Activated naive CD4-positive, alpha-beta T cell treated with anti-CD3 and anti-CD28 coated beads, Interleukin-2, amount 50 U/mL, for 72 hours (primary cell): ENCODE results near the gene ELMO1. TPM values are rescaled to one million over a fixed set of nuclear protein-coding genes. Genes with fewer than 3 reads are reported as not detected.

Experiments used
- ATAC-seq, 2 donors: fragments of 150-1000 bp; cut with Tn5 transposase; 2 replicates each; pipeline ENCODE4 v1.10.0; 2021; ENCODE audit warnings: mild to moderate bottlenecking in 2 of 2, moderate library complexity in 2 of 2
- DNase-seq, 2 donors: peaks; one replicate each; pipeline ENCODE4 v3.0.0; 2021 to 2022; ENCODE audit warnings: low spot score in 2 of 2
- H3K27ac Mint-ChIP-seq, 2 donors: one replicate each; pipeline ENCODE4 v1.8.0; 2022; ENCODE audit warnings: mild to moderate bottlenecking in 2 of 2, mixed read lengths in 2 of 2
- H3K36me3 Mint-ChIP-seq, 2 donors: one replicate each; pipeline ENCODE4 v1.8.0; 2022; ENCODE audit warnings: mixed read lengths in 2 of 2
- H3K9me3 Mint-ChIP-seq, 2 donors: one replicate each; pipeline ENCODE4 v1.8.0; 2022; ENCODE audit warnings: mixed read lengths in 2 of 2
- total RNA-seq, 2 donors: library from RNA; stranded (reverse); gene quantifications; one replicate each; pipeline ENCODE4 v1.2.3, GENCODE V29; 2022

Gene ELMO1
- total RNA-seq, 2 donors from 2014 or later, result 137 to 167 TPM

GRCh38 chr7:37085600-37085999 lies 363.1 kb downstream of the ELMO1 start:
- ATAC-seq (no peak), DNase-seq (no peak)
- no peaks in the 10 kb centered on the region for H3K9me3 Mint-ChIP-seq
- H3K36me3 Mint-ChIP-seq, result peaks cover 22 to 67% of the 10 kb centered on the region in 2 donors
- H3K27ac Mint-ChIP-seq, result peak overlapping the region; percentile 50 to 53

- H3K36me3 Mint-ChIP-seq, result peaks cover 27 to 71% of the 10 kb centered on the region in 2 donors
- DNase-seq (no peak), ATAC-seq (no peak)
- H3K27ac Mint-ChIP-seq, result no peak overlapping the region
- no peaks in the 10 kb centered on the region for H3K9me3 Mint-ChIP-seq
These were observed 364.4 kb downstream of the ELMO1 start for GRCh38 chr7:37084303-37084702.

GRCh38 chr7:37083311-37084096 lies 365.2 kb downstream of the ELMO1 start:
- Mint-ChIP-seq H3K36me3 (peaks cover 27 to 70% of the 10 kb centered on the region in 2 donors), H3K9me3 (no peaks in the 10 kb centered on the region), H3K27ac (no peak overlapping the region)
- DNase-seq, result no peak
- ATAC-seq, result no peak

- H3K36me3 Mint-ChIP-seq, result peaks cover 36 to 58% of the 10 kb centered on the region in 2 donors
These were observed 367.2 kb downstream of the ELMO1 start for GRCh38 chr7:37081436-37081835.

GRCh38 chr7:37079420-37079819 lies 369.2 kb downstream of the ELMO1 start:
- no peak for DNase-seq
- no peak for ATAC-seq
- Mint-ChIP-seq H3K9me3 (no peaks in the 10 kb centered on the region), H3K36me3 (peaks cover 30 to 56% of the 10 kb centered on the region in 2 donors), H3K27ac (peak overlapping the region; percentile 2 to 15)

More at GRCh38 chr7:37081436-37081835, 367.2 kb downstream of the ELMO1 start:
- DNase-seq (peak in 1 of 2 donors; percentile 19), ATAC-seq (peak in 1 of 2 donors; percentile 59)
- Mint-ChIP-seq H3K27ac (no peak overlapping the region), H3K9me3 (no peaks in the 10 kb centered on the region)

- ATAC-seq, result peak in 1 of 2 donors; percentile 14
- Mint-ChIP-seq H3K27ac (no peak overlapping the region), H3K36me3 (peaks cover 25 to 55% of the 10 kb centered on the region in 2 donors)
These were observed 372.0 kb downstream of the ELMO1 start for GRCh38 chr7:37076668-37077067.

GRCh38 chr7:37074370-37074769 lies 374.3 kb downstream of the ELMO1 start:
- no peak for ATAC-seq
- no peak for DNase-seq
- no peaks in the 10 kb centered on the region for H3K9me3 Mint-ChIP-seq
- H3K36me3 Mint-ChIP-seq, result peaks cover 9 to 52% of the 10 kb centered on the region in 2 donors
- peak overlapping the region in 1 of 2 donors; percentile 79 for H3K27ac Mint-ChIP-seq

More at GRCh38 chr7:37076668-37077067, 372.0 kb downstream of the ELMO1 start:
- DNase-seq, result no peak
- H3K9me3 Mint-ChIP-seq, result no peaks in the 10 kb centered on the region

- H3K27ac Mint-ChIP-seq, result peak overlapping the region; percentile 16 to 76
- H3K9me3 Mint-ChIP-seq, result no peaks in the 10 kb centered on the region
- peak; percentile 76 to 77 for ATAC-seq
- peaks cover 0 to 51% of the 10 kb centered on the region in 2 donors for H3K36me3 Mint-ChIP-seq
- DNase-seq, result no peak
These were observed 377.5 kb downstream of the ELMO1 start for GRCh38 chr7:37071124-37071523.

GRCh38 chr7:37070471-37070870 lies 378.2 kb downstream of the ELMO1 start:
- Mint-ChIP-seq H3K9me3 (peaks cover under 1 to 1% of the 10 kb centered on the region in 2 donors), H3K27ac (peak overlapping the region in 1 of 2 donors; percentile 76), H3K36me3 (peaks cover 2 to 54% of the 10 kb centered on the region in 2 donors)
- no peak for ATAC-seq
- DNase-seq, result no peak

GRCh38 chr7:37070031-37070430 lies 378.6 kb downstream of the ELMO1 start:
- Mint-ChIP-seq H3K36me3 (peaks cover 6 to 58% of the 10 kb centered on the region in 2 donors), H3K9me3 (peaks cover 4 to 6% of the 10 kb centered on the region in 2 donors), H3K27ac (peak overlapping the region in 1 of 2 donors; percentile 68)
- DNase-seq, result no peak
- no peak for ATAC-seq

GRCh38 chr7:37069336-37069735 lies 379.3 kb downstream of the ELMO1 start:
- DNase-seq (no peak), ATAC-seq (no peak)
- Mint-ChIP-seq H3K9me3 (peaks cover 4 to 6% of the 10 kb centered on the region in 2 donors), H3K36me3 (peaks cover 6 to 61% of the 10 kb centered on the region in 2 donors), H3K27ac (peak overlapping the region; percentile 49 to 88)

GRCh38 chr7:37068902-37069301 lies 379.8 kb downstream of the ELMO1 start:
- Mint-ChIP-seq H3K9me3 (peaks cover 4 to 6% of the 10 kb centered on the region in 2 donors), H3K27ac (peak overlapping the region; percentile 49 to 88), H3K36me3 (peaks cover 6 to 62% of the 10 kb centered on the region in 2 donors)
- DNase-seq (no peak), ATAC-seq (no peak)

- Mint-ChIP-seq H3K27ac (no peak overlapping the region), H3K9me3 (peaks cover 4 to 6% of the 10 kb centered on the region in 2 donors), H3K36me3 (peaks cover 6 to 63% of the 10 kb centered on the region in 2 donors)
- ATAC-seq, result no peak
- no peak for DNase-seq
These were observed 380.6 kb downstream of the ELMO1 start for GRCh38 chr7:37068038-37068437.

GRCh38 chr7:37065779-37066271 lies 382.8 kb downstream of the ELMO1 start:
- peak overlapping the region; percentile 77 to 95 for H3K27ac Mint-ChIP-seq
- ATAC-seq (peak; percentile 88 to 91), DNase-seq (peak; percentile 33 to 55)
- peaks cover 6 to 57% of the 10 kb centered on the region in 2 donors for H3K36me3 Mint-ChIP-seq
- peaks cover 4 to 6% of the 10 kb centered on the region in 2 donors for H3K9me3 Mint-ChIP-seq

GRCh38 chr7:37062560-37062859 lies 386.2 kb downstream of the ELMO1 start:
- H3K27ac Mint-ChIP-seq, result no peak overlapping the region
- ATAC-seq (no peak), DNase-seq (no peak)
- peaks cover 9 to 60% of the 10 kb centered on the region in 2 donors for H3K36me3 Mint-ChIP-seq
- H3K9me3 Mint-ChIP-seq, result peaks cover 4 to 6% of the 10 kb centered on the region in 2 donors

- DNase-seq (no peak), ATAC-seq (no peak)
- Mint-ChIP-seq H3K27ac (no peak overlapping the region), H3K36me3 (peaks cover 13 to 63% of the 10 kb centered on the region in 2 donors), H3K9me3 (peaks cover 4 to 6% of the 10 kb centered on the region in 2 donors)
These were observed 386.7 kb downstream of the ELMO1 start for GRCh38 chr7:37061849-37062559.
